ENCODE results near the gene ROPN1B.

- TF ChIP-seq CTCF (conservative IDR thresholded peaks at IDR 0.05; ENCODE audit: low read length), result no peak
- no peak for TF ChIP-seq EZH2phosphoT487 (IDR thresholded peaks at IDR 0.05; ENCODE audit: borderline replicate concordance, low read depth, low read length)
These were observed 40.2 kb downstream of the ROPN1B start for GRCh38 chr3:126009181-126009580.

All from OCI-LY7 (cell line).